RPMI8226 (cell line): ENCODE measurements around the gene TGFBR3L.
"Not testable (repeated sequence)": the region's sequence is repeated elsewhere in the genome, so short reads cannot be mapped to it uniquely, and the experiment has no call there.

Experiments used
- DNase-seq: peaks from one replicate; pipeline ENCODE4 v3.0.0-alpha.2; 2015

The TGFBR3L gene

DNA sequence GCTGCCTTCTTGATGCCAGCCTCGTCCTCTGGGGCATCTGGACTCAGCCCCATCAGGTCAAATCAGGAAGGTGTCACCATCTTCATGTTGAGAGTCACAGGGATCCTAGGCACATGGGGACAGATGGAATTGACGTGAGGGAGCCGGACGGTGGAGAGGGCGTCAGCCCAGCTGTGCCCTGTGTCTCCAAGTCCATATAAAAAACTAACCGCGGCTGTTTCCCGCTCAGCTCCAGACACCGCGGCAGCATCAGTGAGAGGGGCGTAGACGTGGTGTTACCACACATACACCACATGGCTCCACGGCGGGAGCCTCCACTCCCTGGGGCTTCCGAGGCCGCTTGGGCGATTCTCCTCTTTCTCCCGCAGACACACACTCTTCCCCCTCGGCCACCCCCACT, 34.8 kb upstream of the TGFBR3L start:
- no peak for DNase-seq

DNA sequence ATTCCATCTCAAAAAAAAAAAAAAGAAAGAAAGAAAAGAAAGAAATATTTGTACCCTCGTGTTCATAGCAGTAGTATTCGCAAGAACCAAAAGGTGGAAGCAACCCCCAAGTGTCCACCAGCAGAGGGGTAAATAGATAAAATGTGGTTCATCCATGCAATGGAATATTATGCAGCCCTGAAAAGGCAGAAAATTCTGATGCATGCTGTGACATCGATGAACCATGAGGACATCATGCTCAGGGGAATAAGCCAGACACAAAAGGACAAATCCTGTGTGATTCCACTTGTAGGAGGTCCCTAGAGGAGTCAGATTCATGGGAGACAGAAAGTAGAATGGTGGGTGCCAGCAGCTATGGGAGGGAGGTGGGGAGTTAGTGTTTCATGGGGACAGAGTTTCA, 32.7 kb upstream of the TGFBR3L start:
- no peak for DNase-seq

DNA sequence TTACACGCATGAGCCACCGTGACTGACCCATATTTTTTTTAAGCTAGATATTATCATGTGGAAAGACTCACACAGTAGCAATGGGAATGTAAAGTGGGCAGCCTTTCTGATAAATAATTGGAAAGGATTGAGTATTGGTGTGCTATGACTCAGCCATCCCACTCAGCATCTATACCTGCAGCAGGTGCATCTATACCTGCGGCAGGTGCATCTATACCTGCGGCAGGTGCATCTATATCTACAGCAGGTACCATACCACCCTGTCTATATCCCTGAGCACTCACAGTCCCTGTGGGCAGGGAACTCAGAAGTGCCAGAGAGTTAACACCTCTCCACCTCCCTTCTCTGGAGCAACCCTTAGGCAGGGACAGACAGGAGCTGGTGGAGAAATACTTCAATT, 31.5 kb upstream of the TGFBR3L start:
- peak; percentile 1 for DNase-seq

DNA sequence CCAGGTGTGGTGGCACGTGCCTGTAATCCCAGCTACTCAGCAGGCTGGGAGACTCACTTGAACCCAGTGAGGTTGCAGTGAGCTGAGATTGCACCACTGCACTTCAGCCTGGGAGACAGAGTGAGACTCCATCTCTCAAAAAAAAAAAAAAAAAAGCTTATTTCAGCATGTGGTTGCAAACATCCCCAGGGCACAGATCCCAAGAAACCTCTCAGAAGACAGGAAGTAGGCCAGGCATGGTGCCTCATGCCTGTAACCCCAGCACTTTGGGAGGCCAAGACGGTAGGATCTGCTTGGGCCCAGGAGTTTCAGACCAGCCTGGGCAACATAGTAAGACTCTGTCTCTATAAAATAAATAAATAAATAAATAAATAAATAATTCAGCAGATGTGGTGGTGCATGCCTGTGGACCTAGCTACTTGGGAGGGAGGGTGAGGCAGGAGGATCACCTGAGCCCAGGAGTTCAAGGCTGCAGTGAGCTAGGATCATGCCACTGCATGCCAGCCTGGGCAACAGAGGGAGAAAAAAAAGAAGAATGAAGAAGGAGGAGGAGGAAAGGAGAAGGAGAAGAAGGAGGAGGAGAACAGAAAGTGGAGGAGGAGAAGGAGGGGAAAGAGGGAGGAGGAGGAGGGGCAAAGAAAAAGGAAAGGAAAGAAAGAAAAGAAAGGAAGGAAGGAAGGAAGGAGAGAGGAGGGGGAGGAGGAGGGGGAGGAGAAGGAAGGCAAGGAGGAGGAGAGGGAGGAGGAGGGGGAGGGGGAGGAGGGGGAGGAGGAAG, 30.6 kb upstream of the TGFBR3L start:
- peak; percentile 7 for DNase-seq

DNA sequence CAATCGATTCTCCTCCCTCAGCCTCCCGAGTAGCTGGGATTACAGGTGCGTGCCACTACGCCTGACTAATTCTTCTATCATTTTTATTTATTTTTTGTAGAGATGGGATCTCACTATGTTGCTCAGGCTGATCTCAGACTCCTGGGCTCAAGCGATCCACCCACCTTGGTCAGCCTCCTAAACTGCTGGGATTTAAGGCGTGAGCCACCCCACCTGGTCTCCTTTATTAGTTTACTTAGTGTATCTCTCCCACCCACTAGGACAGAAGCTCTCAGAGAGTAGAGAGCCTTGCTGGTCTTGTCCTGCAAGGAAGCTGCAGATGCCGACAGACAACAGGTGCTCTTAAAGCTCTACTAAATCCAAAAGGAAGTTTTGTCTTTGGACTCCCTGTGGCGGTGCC, 28.8 kb upstream of the TGFBR3L start:
- DNase-seq: no peak

DNA sequence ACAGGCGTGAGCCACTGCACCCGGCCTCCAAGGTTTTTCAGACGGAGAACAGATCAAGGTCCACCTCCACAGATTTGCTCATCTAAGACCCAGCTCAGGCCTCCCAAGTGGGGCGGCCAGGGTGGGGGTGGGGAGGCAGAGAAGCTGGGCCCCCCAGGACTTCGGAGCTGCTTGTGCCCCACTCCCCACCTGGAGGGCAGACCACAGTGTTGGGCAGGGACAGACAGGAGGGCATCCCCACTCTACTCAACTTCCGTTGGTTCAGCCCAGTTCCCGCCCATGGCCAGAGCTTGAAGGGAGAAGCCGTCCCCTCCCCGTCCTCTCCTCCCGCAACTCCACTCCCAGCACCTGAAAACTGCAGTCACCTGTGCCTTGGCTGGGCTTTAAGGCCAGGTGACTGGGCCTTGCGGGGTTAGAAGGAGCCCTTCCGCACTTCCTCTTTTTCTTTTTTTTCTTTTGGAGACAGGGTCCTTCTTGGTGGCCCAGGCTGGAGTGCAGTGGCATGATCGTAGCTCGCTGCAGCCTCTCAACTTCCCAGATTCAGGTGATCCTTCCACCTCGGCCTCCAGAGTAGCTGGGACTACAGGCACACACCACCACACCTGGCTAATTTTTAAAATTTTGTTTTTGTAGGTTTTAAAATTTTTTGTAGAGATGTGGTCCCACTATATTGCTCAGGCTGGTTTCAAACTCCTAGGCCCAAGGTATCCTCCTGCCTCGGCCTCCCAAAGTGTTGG, 27.1 kb upstream of the TGFBR3L start:
- DNase-seq: peak; percentile 74

DNA sequence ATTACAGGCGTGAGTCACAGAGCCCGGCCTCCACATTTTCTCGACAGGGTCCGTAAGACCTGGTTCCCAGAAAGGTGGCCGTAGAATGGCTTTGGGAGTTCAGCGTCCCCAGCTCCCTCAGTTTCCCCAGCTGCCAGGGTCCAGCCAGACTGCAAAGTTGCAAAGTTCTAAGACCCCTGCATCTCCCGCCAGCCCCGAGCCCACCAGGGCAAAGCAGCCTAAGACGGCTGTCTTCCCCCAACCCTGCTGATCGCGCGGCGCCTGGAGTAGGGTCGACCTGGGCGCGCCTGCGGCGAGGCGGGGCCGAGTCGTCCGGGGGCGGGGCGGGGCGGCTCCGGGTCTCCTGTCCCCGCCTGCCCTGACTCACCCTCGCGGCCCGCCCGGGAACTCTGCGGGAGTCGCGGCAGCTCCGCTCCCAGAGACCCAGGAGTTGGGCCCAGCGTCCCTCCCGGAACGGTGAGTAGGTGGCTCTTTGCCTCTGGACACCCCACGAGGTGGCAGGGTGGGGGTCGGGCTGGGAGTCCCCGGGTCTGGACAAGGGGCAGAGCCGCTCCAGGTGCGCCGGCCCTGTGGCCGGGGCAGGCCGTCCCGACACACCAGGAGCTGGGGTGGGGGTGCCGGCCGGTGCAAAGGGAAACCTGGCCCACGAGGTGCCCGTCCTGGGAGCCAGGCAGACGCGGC, 26.3 kb upstream of the TGFBR3L start, which contains the start of gene LRRC8E:
LRRC8E (plus strand) TSS at position 366 of the 681 bp plus-strand sequence. CDS start 7,094 bp downstream, outside the sequence.
- DNase-seq: no peak

DNA sequence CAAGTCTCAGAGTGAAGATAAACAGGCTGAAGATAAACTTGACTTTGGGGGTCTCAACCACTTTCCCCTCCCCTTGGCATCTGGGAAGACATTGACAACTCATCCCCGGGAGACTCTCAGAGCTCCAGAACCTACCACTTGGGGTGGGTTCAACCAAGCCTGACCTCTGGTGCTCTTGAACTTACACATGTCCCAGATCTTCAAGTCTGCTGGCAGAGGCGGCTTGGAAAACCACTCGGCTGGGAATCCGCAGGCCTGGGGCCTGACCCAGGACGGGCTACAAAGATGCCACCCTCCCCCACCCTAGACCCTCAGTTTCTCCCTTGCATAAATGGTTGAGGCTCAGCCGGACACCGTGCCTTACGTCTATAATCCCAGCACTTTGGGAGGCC, 25.8 kb upstream of the TGFBR3L start:
- no peak for DNase-seq

DNA sequence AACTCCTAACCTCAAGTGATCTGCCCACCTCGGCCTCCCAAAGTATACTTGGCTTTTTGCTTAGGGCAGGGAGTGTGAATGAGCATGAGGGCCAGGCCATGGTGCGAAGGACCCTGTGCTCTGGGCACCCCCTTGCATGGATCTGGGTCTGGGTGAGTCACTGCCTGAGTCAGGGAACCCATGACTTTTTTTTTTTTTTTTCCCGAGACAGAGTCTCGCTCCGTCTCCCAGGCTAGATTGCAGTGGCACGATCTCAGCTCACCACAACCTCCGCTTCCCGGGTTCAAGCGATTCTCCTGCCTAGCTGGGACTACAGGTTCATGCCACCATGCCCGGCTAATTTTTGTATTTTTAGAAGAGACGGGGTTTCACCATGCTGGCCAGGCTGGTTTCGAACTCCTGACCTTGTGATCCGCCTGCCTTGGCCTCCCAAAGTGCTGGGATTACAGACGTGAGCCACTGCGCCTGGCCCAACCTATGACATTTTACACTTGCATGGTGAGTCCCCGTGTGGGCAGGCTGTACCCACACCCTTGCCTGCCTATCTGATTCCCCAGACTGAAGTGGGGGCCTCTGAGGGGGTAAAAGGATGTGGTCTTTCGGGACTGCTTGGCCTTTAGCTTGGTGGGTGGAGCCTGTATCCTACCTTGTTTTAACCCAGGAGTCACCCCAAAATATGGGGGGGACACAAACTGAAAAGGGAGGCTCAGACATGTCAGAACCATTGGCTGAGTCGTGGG, 21.1 kb upstream of the TGFBR3L start:
- DNase-seq: not testable (repeated sequence)

DNA sequence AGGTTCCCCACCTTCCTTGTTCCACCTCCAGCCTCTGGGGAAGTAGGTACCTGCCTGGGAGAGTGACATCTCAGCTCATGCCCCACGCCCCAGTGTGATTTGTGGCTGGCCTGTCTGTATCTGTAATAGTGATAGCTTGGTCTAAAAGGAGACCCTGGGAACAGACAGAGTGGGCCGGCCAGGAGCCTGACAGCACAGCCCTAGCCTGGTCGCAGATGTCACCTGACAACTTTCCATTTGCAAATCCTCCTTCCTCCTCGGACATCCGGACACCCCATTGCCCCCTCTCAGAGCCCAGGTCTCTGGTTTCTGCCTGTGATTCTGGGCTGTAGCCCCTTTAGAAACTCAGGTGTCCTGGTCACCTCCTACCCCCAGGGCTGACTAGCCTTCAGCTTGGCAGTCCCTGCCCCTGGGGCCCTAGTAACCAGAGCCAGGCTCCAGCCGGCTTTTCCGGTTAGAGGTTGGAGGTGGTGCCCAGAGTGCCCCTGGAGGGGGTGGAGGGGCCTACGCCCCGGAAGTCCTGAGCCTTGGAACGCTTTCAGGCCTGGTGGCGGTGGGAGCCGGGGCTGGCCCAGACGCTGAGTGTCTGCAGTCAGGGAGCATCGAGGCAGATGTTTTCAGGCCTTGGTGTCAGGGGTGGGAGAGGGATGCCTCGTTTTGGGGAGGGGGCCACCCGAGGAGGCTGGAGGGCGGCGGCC, 19.9 kb upstream of the TGFBR3L start:
- DNase-seq: peak; percentile 76

DNA sequence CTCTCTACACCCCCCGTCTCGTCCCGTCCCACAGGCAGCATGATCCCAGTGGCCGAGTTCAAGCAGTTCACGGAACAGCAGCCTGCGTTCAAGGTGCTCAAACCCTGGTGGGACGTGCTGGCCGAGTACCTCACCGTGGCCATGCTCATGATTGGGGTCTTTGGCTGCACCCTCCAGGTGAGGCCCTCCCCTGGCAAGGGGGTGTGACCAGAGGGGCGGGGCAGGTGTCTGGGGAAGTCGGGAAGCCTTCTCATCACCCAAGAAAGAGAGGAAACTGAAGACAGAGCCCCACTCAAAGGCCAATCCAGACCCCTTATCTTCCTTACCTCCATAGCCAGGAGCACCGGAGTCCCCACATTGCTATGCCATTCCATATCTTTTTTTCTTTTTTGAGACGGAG, 19.1 kb upstream of the TGFBR3L start:
- DNase-seq: no peak

DNA sequence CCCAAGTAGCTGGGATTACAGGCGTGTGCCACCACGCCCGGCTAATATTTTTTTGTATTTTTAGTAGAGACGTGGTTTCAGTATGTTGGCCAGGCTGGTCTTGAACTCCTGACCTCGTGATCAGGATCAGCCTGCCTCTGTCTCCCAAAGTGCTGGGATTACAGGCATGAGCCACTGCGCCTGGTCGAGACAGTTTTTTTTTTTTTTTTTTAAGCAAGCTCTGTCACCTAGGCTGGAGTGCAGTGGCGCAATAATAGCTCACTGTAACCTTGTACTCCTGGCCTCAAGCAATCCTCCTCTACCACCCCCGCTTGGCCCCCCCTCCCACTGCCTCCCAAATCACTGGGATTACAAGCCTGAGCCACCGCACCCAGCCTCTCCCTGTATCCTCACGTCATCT, 17.3 kb upstream of the TGFBR3L start:
- no peak for DNase-seq

DNA sequence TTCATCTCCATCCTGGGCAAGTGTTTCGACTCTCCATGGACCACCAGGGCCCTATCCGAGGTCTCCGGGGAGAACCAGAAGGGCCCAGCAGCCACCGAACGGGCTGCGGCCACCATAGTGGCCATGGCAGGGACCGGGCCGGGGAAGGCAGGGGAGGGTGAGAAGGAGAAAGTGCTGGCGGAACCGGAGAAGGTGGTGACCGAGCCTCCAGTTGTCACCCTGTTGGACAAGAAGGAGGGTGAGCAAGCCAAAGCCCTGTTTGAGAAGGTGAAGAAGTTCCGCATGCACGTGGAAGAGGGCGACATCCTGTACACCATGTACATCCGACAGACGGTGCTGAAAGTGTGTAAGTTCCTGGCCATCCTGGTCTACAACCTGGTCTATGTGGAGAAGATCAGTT, 15.7 kb upstream of the TGFBR3L start:
- DNase-seq: no peak

DNA sequence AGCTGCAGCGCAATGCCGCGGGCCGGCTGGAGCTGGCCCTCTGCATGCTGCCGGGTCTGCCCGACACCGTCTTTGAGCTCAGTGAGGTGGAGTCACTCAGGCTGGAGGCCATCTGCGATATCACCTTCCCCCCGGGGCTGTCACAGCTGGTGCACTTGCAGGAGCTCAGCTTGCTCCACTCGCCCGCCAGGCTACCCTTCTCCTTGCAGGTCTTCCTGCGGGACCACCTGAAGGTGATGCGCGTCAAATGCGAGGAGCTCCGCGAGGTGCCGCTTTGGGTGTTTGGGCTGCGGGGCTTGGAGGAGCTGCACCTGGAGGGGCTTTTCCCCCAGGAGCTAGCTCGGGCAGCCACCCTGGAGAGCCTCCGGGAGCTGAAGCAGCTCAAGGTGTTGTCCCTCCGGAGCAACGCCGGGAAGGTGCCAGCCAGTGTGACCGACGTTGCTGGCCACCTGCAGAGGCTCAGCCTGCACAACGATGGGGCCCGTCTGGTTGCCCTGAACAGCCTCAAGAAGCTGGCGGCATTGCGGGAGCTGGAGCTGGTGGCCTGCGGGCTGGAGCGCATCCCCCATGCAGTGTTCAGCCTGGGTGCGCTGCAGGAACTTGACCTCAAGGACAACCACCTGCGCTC, 14.8 kb upstream of the TGFBR3L start:
- DNase-seq: no peak

DNA sequence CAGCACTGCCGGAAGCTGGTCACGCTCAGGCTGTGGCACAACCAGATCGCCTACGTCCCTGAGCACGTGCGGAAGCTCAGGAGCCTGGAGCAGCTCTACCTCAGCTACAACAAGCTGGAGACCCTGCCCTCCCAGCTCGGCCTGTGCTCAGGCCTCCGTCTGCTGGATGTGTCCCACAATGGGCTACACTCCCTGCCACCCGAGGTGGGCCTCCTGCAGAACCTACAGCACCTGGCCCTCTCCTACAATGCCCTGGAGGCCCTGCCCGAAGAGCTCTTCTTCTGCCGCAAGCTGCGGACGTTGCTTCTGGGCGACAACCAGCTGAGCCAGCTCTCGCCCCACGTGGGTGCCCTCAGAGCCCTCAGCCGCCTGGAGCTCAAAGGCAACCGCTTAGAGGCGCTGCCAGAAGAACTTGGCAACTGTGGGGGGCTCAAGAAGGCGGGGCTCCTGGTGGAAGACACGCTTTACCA, 14.2 kb upstream of the TGFBR3L start:
- no peak for DNase-seq

DNA sequence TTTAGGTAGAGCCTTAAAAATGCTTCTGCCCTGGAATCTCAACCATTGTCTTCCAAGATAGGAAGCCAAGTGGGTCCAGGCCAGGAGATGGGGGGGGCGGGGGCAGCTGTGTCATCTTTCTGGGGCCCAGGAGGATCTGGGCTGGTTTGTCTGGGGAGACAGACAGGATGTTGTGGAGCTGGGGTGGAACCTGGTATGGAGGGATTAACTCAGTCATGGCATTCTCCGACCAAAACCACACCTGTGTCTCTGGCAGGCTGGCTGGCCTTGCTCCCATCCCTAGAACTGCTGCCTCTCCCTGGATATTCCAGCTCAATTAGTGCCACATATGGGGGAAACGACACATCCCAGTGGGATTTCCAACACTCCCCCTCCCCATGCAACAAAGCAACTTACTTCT, 13.7 kb upstream of the TGFBR3L start:
- DNase-seq: no peak

DNA sequence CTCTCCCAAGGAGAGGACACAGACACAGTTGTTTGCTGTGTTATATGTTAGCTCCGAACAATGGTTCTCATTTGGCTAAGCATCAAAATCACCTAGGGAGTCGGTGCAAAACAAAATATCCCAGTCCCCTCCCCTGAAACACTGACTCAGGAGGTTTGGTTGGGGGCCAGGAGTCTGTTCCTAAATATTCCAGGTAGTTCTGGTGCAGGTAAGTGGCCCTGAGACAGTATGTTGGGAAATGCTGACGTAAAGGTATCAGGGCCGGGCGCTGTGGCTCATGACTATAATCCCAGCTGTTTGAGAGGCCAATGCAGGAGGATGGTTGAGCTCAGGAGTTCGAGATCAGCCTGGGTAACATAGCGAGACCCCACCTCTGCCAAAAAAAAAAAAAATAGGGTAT, 13.3 kb upstream of the TGFBR3L start:
- no peak for DNase-seq

DNA sequence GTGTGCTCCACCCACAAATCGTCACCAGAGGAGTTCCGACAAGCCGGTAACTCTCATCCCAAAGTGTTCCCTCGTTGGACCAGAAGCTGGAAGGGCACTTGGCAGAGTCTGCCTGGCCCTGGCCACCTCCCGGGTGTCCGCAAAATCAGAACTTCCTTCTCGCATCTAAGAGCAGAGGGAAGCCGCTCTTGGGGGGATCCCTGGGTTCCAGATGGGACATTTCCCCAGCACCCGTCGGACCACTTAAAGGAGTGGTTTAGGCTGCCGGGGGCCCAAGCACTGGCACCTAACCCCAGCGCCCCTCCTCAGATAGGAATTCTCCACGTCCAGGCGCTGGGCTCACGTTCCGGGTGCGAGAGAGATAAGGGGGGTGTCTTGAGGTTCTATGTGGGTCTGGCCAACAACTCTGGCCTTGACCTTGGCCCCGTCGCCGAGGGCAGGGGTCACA, 11.8 kb upstream of the TGFBR3L start:
- no peak for DNase-seq

DNA sequence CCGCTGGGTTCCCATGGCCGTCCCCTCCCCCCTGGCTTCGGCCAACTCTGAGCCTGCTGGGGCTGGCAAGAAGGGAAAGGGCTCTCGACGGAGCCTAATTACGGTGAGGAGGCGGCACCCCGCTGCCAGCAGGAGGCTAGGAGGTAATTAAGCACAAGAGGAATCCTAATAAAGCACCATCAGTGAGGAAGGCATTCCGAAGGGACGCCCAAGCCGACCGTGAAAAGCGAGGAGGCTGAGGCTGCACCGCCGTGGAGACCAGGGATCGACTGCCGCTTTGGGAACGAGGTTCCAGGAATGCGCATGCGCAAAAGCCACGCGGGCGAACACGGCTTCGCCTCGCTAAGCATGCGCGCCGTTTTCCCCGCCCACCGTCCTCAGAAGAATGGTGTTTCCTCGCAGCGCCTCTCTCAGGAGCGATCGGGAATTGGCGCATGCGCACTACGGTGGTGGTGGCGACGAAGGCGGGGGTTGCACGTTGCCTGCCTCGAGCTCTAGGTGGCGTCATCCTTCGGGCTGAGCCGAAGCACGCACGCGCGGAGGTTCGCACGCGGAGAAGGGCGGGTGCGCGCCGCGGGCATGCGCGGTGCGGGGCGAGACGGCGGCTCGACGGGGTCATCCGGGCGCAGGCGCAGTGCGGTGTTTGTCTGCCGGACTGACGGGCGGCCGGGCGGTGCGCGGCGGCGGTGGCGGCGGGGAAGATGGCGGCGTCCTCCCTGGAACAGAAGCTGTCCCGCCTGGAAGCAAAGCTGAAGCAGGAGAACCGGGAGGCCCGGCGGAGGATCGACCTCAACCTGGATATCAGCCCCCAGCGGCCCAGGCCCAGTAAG, 11.2 kb upstream of the TGFBR3L start, which contains the start of gene MAP2K7:
MAP2K7 (plus strand) TSS at position 634 of the 830 bp plus-strand sequence; CDS start at position 702, 68 bp downstream.
- peak; percentile 100 for DNase-seq
